PC-3 (cell line): ENCODE results near the gene TSPEAR. TPM values are rescaled to one million over a fixed set of nuclear protein-coding genes. Genes with fewer than 3 reads are reported as not detected.

Experiments
- ATAC-seq: fragments of 200-7000 bp; cut with Tn5 transposase; 2 replicates; pipeline ENCODE4 v1.9.1; 2020; ENCODE audit warnings: mild to moderate bottlenecking, moderate library complexity
- BruUV-seq: library from RNA; stranded (reverse); fragments of 400-500 nt; replicated peaks from 2 replicates; lab custom pipeline; 2021; lab: Mats Ljungman, UMichigan
- CTCF ChIA-PET: fragments of 300-600 bp; sonication (Branson Sonifier 250); formaldehyde crosslinking; loops from one replicate; lab custom pipeline; 2022; ENCODE audit warnings: antibody characterized with exemption; lab: Charles Lee
- POLR2A ChIA-PET: fragments of 300-600 bp; sonication (Branson Sonifier 250); formaldehyde crosslinking; loops from one replicate; lab custom pipeline; 2022; ENCODE audit warnings: antibody characterized with exemption; ENCODE audit not compliant: unreplicated experiment; lab: Charles Lee
- DNase-seq: peaks from one replicate; pipeline ENCODE4 v3.0.0-alpha.2; 2015
- H2AFZ ChIP-seq: fragments of 300-600 bp; sonication (generic); 2 replicates; pipeline ENCODE4 v1.6.0; 2016; ENCODE audit warnings: antibody characterized with exemption, low read length
- H3F3A ChIP-seq: fragments of 300-600 bp; sonication (generic); one replicate; pipeline ENCODE4 v1.6.0; 2017; ENCODE audit warnings: antibody characterized with exemption, low read length, control low read depth, mild to moderate bottlenecking; ENCODE audit not compliant: unreplicated experiment
- H3K27ac ChIP-seq: fragments of 300-600 bp; sonication (generic); 2 replicates; pipeline ENCODE4 v1.5.1; 2016; ENCODE audit warnings: mild to moderate bottlenecking, low read length
- H3K27me3 ChIP-seq: fragments of 300-600 bp; sonication (generic); 2 replicates; pipeline ENCODE4 v1.6.1; 2016; ENCODE audit warnings: low read length, mixed read lengths
- H3K36me3 ChIP-seq: fragments of 300-600 bp; sonication (generic); 2 replicates; pipeline ENCODE4 v1.6.1; 2016; ENCODE audit warnings: low read depth, mixed run types, low read length, mixed read lengths
- H3K4me1 ChIP-seq: fragments of 300-600 bp; sonication (generic); 2 replicates; pipeline ENCODE4 v1.5.1; 2016; ENCODE audit warnings: low read length; ENCODE audit not compliant: insufficient read depth
- H3K4me2 ChIP-seq: fragments of 300-600 bp; sonication (generic); 2 replicates; pipeline ENCODE4 v1.6.0; 2016; ENCODE audit warnings: low read length
- H3K4me3 ChIP-seq: fragments of 300-600 bp; sonication (generic); 2 replicates; pipeline ENCODE4 v1.5.1; 2016; ENCODE audit warnings: mild to moderate bottlenecking, low read length, mixed read lengths
- H3K79me2 ChIP-seq: fragments of 300-600 bp; sonication (generic); 2 replicates; pipeline ENCODE4 v1.6.1; 2017; ENCODE audit warnings: low read length, mixed read lengths
- H3K9ac ChIP-seq: fragments of 300-600 bp; sonication (generic); 2 replicates; pipeline ENCODE4 v1.6.0; 2016; ENCODE audit warnings: mild to moderate bottlenecking, low read length
- H3K9me2 ChIP-seq: fragments of 300-600 bp; sonication (generic); replicated peaks from 2 replicates; pipeline ENCODE4 v1.6.1; 2016; ENCODE audit warnings: mixed run types, low read length, mixed read lengths
- H3K9me3 ChIP-seq: fragments of 300-600 bp; sonication (generic); 2 replicates; pipeline ENCODE4 v1.6.1; 2016; ENCODE audit warnings: low read length, mixed read lengths
- H4K20me1 ChIP-seq: fragments of 300-600 bp; sonication (generic); 2 replicates; pipeline ENCODE4 v1.6.1; 2016; ENCODE audit warnings: low read length, mixed read lengths
- CTCF ChIP-seq: fragments of 300-600 bp; sonication (generic); conservative IDR thresholded peaks from 2 replicates; pipeline ENCODE4 v1.5.1; 2017; ENCODE audit warnings: antibody characterized with exemption, low read depth, mild to moderate bottlenecking, low read length
- EZH2 ChIP-seq: fragments of 300-600 bp; sonication (generic); IDR thresholded peaks from one replicate; pipeline ENCODE4 v1.6.1; 2017; ENCODE audit warnings: antibody characterized with exemption, mild to moderate bottlenecking, low read length; ENCODE audit not compliant: unreplicated experiment
- EZH2phosphoT487 ChIP-seq: fragments of 300-600 bp; sonication (generic); IDR thresholded peaks from 2 replicates; pipeline ENCODE4 v1.6.1; 2018; ENCODE audit warnings: mild to moderate bottlenecking, antibody characterized with exemption, low read length, borderline replicate concordance
- intact Hi-C: fragments of 100-400 bp; cut with micrococcal nuclease; formaldehyde crosslinking; loops from 2 replicates; pipeline ENCODE4 v1.9.0; 2023
- total RNA-seq: library from RNA; depleted of rRNA; stranded (reverse); fragments of >200 nt; gene quantifications from 2 replicates; pipeline ENCODE4 v1.2.3, GENCODE V29; 2014

TSPEAR gene
- total RNA-seq, 1 experiment from 2014 or later: 2.1 TPM

GRCh38 chr21:44742418-44743153, 31.2 kb upstream of the TSPEAR start:
- ATAC-seq (peak; percentile 65), DNase-seq (peak; percentile 54)
- Histone ChIP-seq H3K9me3 (peaks cover 11% of the 10 kb centered on the region; the same call in 1 of the 2 replicates), H3K79me2 (no peaks in the 10 kb centered on the region), H3K27ac (no peak overlapping the region), H2AFZ (no peak overlapping the region), H4K20me1 (no peaks in the 10 kb centered on the region), H3K4me3 (no peak overlapping the region), H3K36me3 (peaks cover 13% of the 10 kb centered on the region; the same call in 1 of the 2 replicates), H3K9me2 (no peaks in the 10 kb centered on the region), H3K4me1 (no peaks in the 10 kb centered on the region), H3F3A (no peaks in the 10 kb centered on the region), H3K4me2 (no peak overlapping the region), H3K9ac (no peak overlapping the region), H3K27me3 (no peaks in the 10 kb centered on the region)
- intact Hi-C loops: loop anchor here (2.0 kb wide), 1 partner anchor 232 kb away; no protein-coding TSS in a partner anchor
- ChIA-PET CTCF (interaction anchor here (0.6 to 1.2 kb wide), 10 partner anchors 9 to 232 kb away, joined by 3 to 20 read pairs (median 4); no protein-coding TSS in a partner anchor), POLR2A (interaction anchor here (0.5 to 0.7 kb wide), 3 partner anchors 75 to 131 kb away, joined by 3 to 5 read pairs (median 4); partner anchors contain the start of gene PTTG1IP)
- no TSS peak for BruUV-seq
- TF ChIP-seq CTCF: peak; percentile 65
- TF ChIP-seq EZH2phosphoT487: no peak

GRCh38 chr21:44741921-44742320, 30.5 kb upstream of the TSPEAR start:
- Histone ChIP-seq H3K9me3 (peaks cover 13% of the 10 kb centered on the region; the same call in 1 of the 2 replicates), H3K79me2 (no peaks in the 10 kb centered on the region), H3K4me1 (peaks cover under 1% of the 10 kb centered on the region; the same call in 1 of the 2 replicates), H3K9me2 (no peaks in the 10 kb centered on the region), H3K36me3 (peaks cover 16% of the 10 kb centered on the region; the same call in 1 of the 2 replicates), H3F3A (no peaks in the 10 kb centered on the region), H2AFZ (no peak overlapping the region), H3K9ac (no peak overlapping the region), H3K4me3 (no peak overlapping the region), H3K4me2 (no peak overlapping the region), H3K27ac (no peak overlapping the region), H3K27me3 (no peaks in the 10 kb centered on the region), H4K20me1 (no peaks in the 10 kb centered on the region)
- ATAC-seq (no peak), DNase-seq (no peak)
- CTCF ChIA-PET: interaction anchor here (0.6 to 1.2 kb wide), 8 partner anchors 8 to 232 kb away, joined by 3 to 20 read pairs (median 4); no protein-coding TSS in a partner anchor
- BruUV-seq: no TSS peak
- TF ChIP-seq EZH2phosphoT487 (no peak), EZH2 (no peak), CTCF (no peak)
- POLR2A ChIA-PET: interaction anchor here (0.5 to 0.7 kb wide), 2 partner anchors 75 to 112 kb away, joined by 4 to 5 read pairs; no protein-coding TSS in a partner anchor
- intact Hi-C loops: loop anchor here (2.0 kb wide), 1 partner anchor 231 kb away; no protein-coding TSS in a partner anchor
